WTC11 (cell line): ENCODE measurements around the gene KRT1. TPM values are rescaled to one million over a fixed set of nuclear protein-coding genes. Genes with fewer than 3 reads are reported as not detected.

ENCODE experiments used
- ATAC-seq: fragments of 200-7000 bp; cut with Tn5 transposase; 2 replicates; pipeline ENCODE4 v1.10.0; 2021; ENCODE audit warnings: mild to moderate bottlenecking, moderate library complexity
- CTCF ChIA-PET: fragments of 300-600 bp; sonication (Branson Sonifier 250); formaldehyde crosslinking; loops from one replicate; lab custom pipeline; 2021; ENCODE audit warnings: antibody characterized with exemption; lab: Charles Lee
- POLR2A ChIA-PET: fragments of 350-600 bp; sonication (Branson Sonifier 250); formaldehyde crosslinking; loops from one replicate; lab custom pipeline; 2021; ENCODE audit warnings: antibody characterized with exemption; lab: Charles Lee
- DNase-seq: peaks from one replicate; pipeline ENCODE4 v3.0.0; 2021; ENCODE audit warnings: low spot score
- H3K27ac Mint-ChIP-seq: 2 replicates; pipeline ENCODE4 v1.8.0; 2021; ENCODE audit warnings: mixed read lengths
- H3K27me3 Mint-ChIP-seq: 2 replicates; pipeline ENCODE4 v1.8.0; 2021; ENCODE audit warnings: low read depth, mild to moderate bottlenecking, moderate library complexity, mixed read lengths
- H3K36me3 Mint-ChIP-seq: 2 replicates; pipeline ENCODE4 v1.8.0; 2021; ENCODE audit warnings: mixed read lengths
- H3K4me1 Mint-ChIP-seq: 2 replicates; pipeline ENCODE4 v1.8.0; 2022; ENCODE audit warnings: mixed read lengths
- H3K4me3 Mint-ChIP-seq: 2 replicates; pipeline ENCODE4 v1.8.0; 2021; ENCODE audit warnings: mild to moderate bottlenecking, moderate library complexity, mixed read lengths
- H3K9me3 Mint-ChIP-seq: 2 replicates; pipeline ENCODE4 v1.8.0; 2021; ENCODE audit warnings: mixed read lengths
- CREM ChIP-seq: sonication (generic); formaldehyde crosslinking; IDR thresholded peaks from 2 replicates; pipeline ENCODE4 v1.8.1; 2022; ENCODE audit warnings: mild to moderate bottlenecking, missing genetic modification reagents, moderate library complexity
- EMX1 ChIP-seq: fragments of 250-450 bp; sonication (Bioruptor Pico); IDR thresholded peaks from 2 replicates; pipeline ENCODE4 v1.8.0; 2021; ENCODE audit warnings: mild to moderate bottlenecking
- GRHL2 ChIP-seq: fragments of 250-450 bp; sonication (Bioruptor Pico); IDR thresholded peaks from 2 replicates; pipeline ENCODE4 v1.8.0; 2022; ENCODE audit warnings: mild to moderate bottlenecking, moderate library complexity; ENCODE audit not compliant: insufficient replicate concordance, severe bottlenecking
- HMGA2 ChIP-seq: fragments of 250-450 bp; sonication (Bioruptor Pico); IDR thresholded peaks from 2 replicates; pipeline ENCODE4 v1.4.0; 2021; ENCODE audit warnings: mild to moderate bottlenecking, moderate library complexity
- MYBL2 ChIP-seq: sonication (generic); formaldehyde crosslinking; IDR thresholded peaks from 2 replicates; pipeline ENCODE4 v1.8.1; 2023; ENCODE audit warnings: mild to moderate bottlenecking, moderate library complexity, missing genetic modification reagents
- NR2C2 ChIP-seq: sonication (generic); formaldehyde crosslinking; IDR thresholded peaks from 2 replicates; pipeline ENCODE4 v1.8.0; 2022; ENCODE audit warnings: mild to moderate bottlenecking, missing genetic modification reagents
- NR3C1 ChIP-seq: sonication (generic); formaldehyde crosslinking; conservative IDR thresholded peaks from 2 replicates; pipeline ENCODE4 v1.8.1; 2023; ENCODE audit warnings: low read depth, mild to moderate bottlenecking, missing genetic modification reagents
- PRRX2 ChIP-seq: fragments of 250-450 bp; sonication (Bioruptor Pico); IDR thresholded peaks from 2 replicates; pipeline ENCODE4 v1.8.0; 2021; ENCODE audit warnings: mild to moderate bottlenecking
- TCF7 ChIP-seq: sonication (generic); formaldehyde crosslinking; IDR thresholded peaks from 2 replicates; pipeline ENCODE4 v1.8.0; 2022; ENCODE audit warnings: mild to moderate bottlenecking, low read depth, missing genetic modification reagents, moderate library complexity
- ZNF396 ChIP-seq: fragments of 250-450 bp; sonication (Bioruptor Pico); IDR thresholded peaks from 2 replicates; pipeline ENCODE4 v1.8.0; 2021; ENCODE audit warnings: mild to moderate bottlenecking, moderate library complexity, borderline replicate concordance
- total RNA-seq: library from RNA; stranded (reverse); gene quantifications from 3 replicates; pipeline ENCODE4 v1.2.3, GENCODE V29; 2021
- TF ChIP-seq, protein P1 (sequence below): sonication (generic); formaldehyde crosslinking; IDR thresholded peaks from 2 replicates; pipeline ENCODE4 v1.8.0; 2023; ENCODE audit warnings: mild to moderate bottlenecking, missing genetic modification reagents
- TF ChIP-seq, protein P2 (sequence below): sonication (generic); formaldehyde crosslinking; IDR thresholded peaks from 2 replicates; pipeline ENCODE4 v1.8.0; 2022; ENCODE audit warnings: mild to moderate bottlenecking, missing genetic modification reagents
- TF ChIP-seq, protein P3 (sequence below): fragments of 250-450 bp; sonication (Bioruptor Pico); IDR thresholded peaks from 2 replicates; pipeline ENCODE4 v1.9.0; 2021; ENCODE audit warnings: moderate library complexity, mild to moderate bottlenecking, inconsistent platforms, borderline replicate concordance
- TF ChIP-seq, protein P4 (sequence below): fragments of 250-450 bp; sonication (Bioruptor Pico); IDR thresholded peaks from 2 replicates; pipeline ENCODE4 v1.9.0; 2021; ENCODE audit warnings: mild to moderate bottlenecking
- TF ChIP-seq, protein P5 (sequence below): sonication (generic); formaldehyde crosslinking; IDR thresholded peaks from 2 replicates; pipeline ENCODE4 v1.8.0; 2022; ENCODE audit warnings: missing genetic modification reagents
- TF ChIP-seq, protein P6 (sequence below): sonication (generic); formaldehyde crosslinking; IDR thresholded peaks from 2 replicates; pipeline ENCODE4 v1.8.1; 2022; ENCODE audit warnings: missing genetic modification reagents, borderline replicate concordance
- TF ChIP-seq, protein P7 (sequence below): sonication (generic); formaldehyde crosslinking; IDR thresholded peaks from 2 replicates; pipeline ENCODE4 v1.8.0; 2023; ENCODE audit warnings: missing genetic modification reagents, mild to moderate bottlenecking, borderline replicate concordance

The KRT1 gene
- total RNA-seq, 1 experiment from 2014 or later = not detected

DNA sequence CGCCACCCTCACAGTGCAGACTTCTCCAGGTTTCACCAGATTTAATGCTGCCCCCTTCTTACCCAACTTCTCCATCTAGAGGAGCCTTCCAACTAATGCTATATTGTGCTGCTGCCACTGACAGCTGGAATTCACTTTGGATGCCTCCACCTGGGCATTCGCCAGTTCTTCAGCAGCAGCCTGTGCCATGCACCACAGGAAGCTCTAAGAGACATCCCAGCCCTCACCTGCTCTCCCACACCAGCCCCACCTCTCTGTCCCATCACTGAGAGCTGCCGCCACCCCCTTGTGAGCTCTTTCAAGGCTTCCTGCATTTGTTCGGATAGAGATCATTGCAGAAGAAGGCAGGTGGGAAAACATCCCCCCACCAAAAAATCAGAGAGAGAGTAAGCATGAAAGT, 23.6 kb downstream of the KRT1 start:
- ATAC-seq (no peak), DNase-seq (no peak)
- Mint-ChIP-seq H3K9me3 (peaks cover 11% of the 10 kb centered on the region), H3K4me1 (no peaks in the 10 kb centered on the region), H3K36me3 (no peaks in the 10 kb centered on the region), H3K27me3 (no peaks in the 10 kb centered on the region), H3K4me3 (no peak overlapping the region), H3K27ac (no peak overlapping the region)
- POLR2A ChIA-PET = no interaction called here
- CTCF ChIA-PET = interaction anchor here (0.9 to 1.8 kb wide), 5 partner anchors 36 to 223 kb away, joined by 3 to 6 read pairs (median 4); no protein-coding TSS in a partner anchor
- TF ChIP-seq, protein P1, sequence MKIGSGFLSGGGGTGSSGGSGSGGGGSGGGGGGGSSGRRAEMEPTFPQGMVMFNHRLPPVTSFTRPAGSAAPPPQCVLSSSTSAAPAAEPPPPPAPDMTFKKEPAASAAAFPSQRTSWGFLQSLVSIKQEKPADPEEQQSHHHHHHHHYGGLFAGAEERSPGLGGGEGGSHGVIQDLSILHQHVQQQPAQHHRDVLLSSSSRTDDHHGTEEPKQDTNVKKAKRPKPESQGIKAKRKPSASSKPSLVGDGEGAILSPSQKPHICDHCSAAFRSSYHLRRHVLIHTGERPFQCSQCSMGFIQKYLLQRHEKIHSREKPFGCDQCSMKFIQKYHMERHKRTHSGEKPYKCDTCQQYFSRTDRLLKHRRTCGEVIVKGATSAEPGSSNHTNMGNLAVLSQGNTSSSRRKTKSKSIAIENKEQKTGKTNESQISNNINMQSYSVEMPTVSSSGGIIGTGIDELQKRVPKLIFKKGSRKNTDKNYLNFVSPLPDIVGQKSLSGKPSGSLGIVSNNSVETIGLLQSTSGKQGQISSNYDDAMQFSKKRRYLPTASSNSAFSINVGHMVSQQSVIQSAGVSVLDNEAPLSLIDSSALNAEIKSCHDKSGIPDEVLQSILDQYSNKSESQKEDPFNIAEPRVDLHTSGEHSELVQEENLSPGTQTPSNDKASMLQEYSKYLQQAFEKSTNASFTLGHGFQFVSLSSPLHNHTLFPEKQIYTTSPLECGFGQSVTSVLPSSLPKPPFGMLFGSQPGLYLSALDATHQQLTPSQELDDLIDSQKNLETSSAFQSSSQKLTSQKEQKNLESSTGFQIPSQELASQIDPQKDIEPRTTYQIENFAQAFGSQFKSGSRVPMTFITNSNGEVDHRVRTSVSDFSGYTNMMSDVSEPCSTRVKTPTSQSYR (CRISPR knock-in tag) = no peak
- TF ChIP-seq, protein P2, sequence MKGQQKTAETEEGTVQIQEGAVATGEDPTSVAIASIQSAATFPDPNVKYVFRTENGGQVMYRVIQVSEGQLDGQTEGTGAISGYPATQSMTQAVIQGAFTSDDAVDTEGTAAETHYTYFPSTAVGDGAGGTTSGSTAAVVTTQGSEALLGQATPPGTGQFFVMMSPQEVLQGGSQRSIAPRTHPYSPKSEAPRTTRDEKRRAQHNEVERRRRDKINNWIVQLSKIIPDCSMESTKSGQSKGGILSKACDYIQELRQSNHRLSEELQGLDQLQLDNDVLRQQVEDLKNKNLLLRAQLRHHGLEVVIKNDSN (CRISPR knock-in tag) = no peak
- TF ChIP-seq, protein P3, sequence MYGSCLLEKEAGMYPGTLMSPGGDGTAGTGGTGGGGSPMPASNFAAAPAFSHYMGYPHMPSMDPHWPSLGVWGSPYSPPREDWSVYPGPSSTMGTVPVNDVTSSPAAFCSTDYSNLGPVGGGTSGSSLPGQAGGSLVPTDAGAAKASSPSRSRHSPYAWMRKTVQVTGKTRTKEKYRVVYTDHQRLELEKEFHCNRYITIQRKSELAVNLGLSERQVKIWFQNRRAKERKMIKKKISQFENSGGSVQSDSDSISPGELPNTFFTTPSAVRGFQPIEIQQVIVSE (CRISPR knock-in tag) = no peak
- TF ChIP-seq PRRX2 (CRISPR knock-in tag) = no peak
- TF ChIP-seq CREM (CRISPR knock-in tag) = no peak
- TF ChIP-seq, protein P4, sequence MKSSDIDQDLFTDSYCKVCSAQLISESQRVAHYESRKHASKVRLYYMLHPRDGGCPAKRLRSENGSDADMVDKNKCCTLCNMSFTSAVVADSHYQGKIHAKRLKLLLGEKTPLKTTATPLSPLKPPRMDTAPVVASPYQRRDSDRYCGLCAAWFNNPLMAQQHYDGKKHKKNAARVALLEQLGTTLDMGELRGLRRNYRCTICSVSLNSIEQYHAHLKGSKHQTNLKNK (CRISPR knock-in tag) = no peak
- TF ChIP-seq, protein P5, sequence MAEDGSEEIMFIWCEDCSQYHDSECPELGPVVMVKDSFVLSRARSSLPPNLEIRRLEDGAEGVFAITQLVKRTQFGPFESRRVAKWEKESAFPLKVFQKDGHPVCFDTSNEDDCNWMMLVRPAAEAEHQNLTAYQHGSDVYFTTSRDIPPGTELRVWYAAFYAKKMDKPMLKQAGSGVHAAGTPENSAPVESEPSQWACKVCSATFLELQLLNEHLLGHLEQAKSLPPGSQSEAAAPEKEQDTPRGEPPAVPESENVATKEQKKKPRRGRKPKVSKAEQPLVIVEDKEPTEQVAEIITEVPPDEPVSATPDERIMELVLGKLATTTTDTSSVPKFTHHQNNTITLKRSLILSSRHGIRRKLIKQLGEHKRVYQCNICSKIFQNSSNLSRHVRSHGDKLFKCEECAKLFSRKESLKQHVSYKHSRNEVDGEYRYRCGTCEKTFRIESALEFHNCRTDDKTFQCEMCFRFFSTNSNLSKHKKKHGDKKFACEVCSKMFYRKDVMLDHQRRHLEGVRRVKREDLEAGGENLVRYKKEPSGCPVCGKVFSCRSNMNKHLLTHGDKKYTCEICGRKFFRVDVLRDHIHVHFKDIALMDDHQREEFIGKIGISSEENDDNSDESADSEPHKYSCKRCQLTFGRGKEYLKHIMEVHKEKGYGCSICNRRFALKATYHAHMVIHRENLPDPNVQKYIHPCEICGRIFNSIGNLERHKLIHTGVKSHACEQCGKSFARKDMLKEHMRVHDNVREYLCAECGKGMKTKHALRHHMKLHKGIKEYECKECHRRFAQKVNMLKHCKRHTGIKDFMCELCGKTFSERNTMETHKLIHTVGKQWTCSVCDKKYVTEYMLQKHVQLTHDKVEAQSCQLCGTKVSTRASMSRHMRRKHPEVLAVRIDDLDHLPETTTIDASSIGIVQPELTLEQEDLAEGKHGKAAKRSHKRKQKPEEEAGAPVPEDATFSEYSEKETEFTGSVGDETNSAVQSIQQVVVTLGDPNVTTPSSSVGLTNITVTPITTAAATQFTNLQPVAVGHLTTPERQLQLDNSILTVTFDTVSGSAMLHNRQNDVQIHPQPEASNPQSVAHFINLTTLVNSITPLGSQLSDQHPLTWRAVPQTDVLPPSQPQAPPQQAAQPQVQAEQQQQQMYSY = no peak
- TF ChIP-seq NR2C2 (CRISPR knock-in tag) = no peak
- no peak for TF ChIP-seq NR3C1 (CRISPR knock-in tag)
- TF ChIP-seq ZNF396 = no peak
- no peak for TF ChIP-seq MYBL2 (CRISPR knock-in tag)
- TF ChIP-seq EMX1 (CRISPR knock-in tag) = no peak
- TF ChIP-seq GRHL2 = no peak
- no peak for TF ChIP-seq TCF7 (CRISPR knock-in tag)
- TF ChIP-seq, protein P6, sequence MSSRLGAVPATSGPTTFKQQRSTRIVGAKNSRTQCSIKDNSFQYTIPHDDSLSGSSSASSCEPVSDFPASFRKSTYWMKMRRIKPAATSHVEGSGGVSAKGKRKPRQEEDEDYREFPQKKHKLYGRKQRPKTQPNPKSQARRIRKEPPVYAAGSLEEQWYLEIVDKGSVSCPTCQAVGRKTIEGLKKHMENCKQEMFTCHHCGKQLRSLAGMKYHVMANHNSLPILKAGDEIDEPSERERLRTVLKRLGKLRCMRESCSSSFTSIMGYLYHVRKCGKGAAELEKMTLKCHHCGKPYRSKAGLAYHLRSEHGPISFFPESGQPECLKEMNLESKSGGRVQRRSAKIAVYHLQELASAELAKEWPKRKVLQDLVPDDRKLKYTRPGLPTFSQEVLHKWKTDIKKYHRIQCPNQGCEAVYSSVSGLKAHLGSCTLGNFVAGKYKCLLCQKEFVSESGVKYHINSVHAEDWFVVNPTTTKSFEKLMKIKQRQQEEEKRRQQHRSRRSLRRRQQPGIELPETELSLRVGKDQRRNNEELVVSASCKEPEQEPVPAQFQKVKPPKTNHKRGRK (CRISPR knock-in tag) = no peak
- TF ChIP-seq, protein P7, sequence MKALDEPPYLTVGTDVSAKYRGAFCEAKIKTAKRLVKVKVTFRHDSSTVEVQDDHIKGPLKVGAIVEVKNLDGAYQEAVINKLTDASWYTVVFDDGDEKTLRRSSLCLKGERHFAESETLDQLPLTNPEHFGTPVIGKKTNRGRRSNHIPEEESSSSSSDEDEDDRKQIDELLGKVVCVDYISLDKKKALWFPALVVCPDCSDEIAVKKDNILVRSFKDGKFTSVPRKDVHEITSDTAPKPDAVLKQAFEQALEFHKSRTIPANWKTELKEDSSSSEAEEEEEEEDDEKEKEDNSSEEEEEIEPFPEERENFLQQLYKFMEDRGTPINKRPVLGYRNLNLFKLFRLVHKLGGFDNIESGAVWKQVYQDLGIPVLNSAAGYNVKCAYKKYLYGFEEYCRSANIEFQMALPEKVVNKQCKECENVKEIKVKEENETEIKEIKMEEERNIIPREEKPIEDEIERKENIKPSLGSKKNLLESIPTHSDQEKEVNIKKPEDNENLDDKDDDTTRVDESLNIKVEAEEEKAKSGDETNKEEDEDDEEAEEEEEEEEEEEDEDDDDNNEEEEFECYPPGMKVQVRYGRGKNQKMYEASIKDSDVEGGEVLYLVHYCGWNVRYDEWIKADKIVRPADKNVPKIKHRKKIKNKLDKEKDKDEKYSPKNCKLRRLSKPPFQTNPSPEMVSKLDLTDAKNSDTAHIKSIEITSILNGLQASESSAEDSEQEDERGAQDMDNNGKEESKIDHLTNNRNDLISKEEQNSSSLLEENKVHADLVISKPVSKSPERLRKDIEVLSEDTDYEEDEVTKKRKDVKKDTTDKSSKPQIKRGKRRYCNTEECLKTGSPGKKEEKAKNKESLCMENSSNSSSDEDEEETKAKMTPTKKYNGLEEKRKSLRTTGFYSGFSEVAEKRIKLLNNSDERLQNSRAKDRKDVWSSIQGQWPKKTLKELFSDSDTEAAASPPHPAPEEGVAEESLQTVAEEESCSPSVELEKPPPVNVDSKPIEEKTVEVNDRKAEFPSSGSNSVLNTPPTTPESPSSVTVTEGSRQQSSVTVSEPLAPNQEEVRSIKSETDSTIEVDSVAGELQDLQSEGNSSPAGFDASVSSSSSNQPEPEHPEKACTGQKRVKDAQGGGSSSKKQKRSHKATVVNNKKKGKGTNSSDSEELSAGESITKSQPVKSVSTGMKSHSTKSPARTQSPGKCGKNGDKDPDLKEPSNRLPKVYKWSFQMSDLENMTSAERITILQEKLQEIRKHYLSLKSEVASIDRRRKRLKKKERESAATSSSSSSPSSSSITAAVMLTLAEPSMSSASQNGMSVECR (CRISPR knock-in tag) = no peak
- no peak for TF ChIP-seq HMGA2
